ENCODE data around the gene CDH4. TPM values are rescaled to one million over a fixed set of nuclear protein-coding genes. Genes with fewer than 3 reads are reported as not detected.

The CDH4 gene
- total RNA-seq, 3 donors from 2014 or later (not counting 1 experiment from before 2014, with no cell fraction given): 0.18 TPM; not detected in 2

GRCh38 chr20:61926796-61927192, 674.7 kb downstream of the CDH4 start:
- Mint-ChIP-seq H3K27me3 (ENCODE audit: low read depth in 2 of 2) (peaks cover 0 to 3% of the 10 kb centered on the region in 2 donors), H3K4me3 (no peak overlapping the region)
- WGBS (ENCODE audit: insufficient coverage): 95% methylated on average over 23 of the region's 23 CpGs

GRCh38 chr20:61927193-61927825, 675.2 kb downstream of the CDH4 start:
- Mint-ChIP-seq H3K4me3 (no peak overlapping the region), H3K27me3 (ENCODE audit: low read depth in 2 of 2) (peaks cover 0 to 3% of the 10 kb centered on the region in 2 donors), H3K9me3 (no peaks in the 10 kb centered on the region), H3K36me3 (no peaks in the 10 kb centered on the region), H3K4me1 (no peaks in the 10 kb centered on the region), H3K27ac (no peak overlapping the region)
- DNase-seq (no peak), ATAC-seq (no peak)
- intact Hi-C loops (cut with micrococcal nuclease): no loop called here
- Histone ChIP-seq H3K27me3 (ENCODE audit: control insufficient read depth, insufficient read depth, low read length) (no peaks in the 10 kb centered on the region), H3K9me3 (ENCODE audit: control insufficient read depth, insufficient read depth, low read length) (no peaks in the 10 kb centered on the region), H3K36me3 (ENCODE audit: control insufficient read depth, insufficient read depth, low read length) (no peaks in the 10 kb centered on the region), H3K4me1 (ENCODE audit: control insufficient read depth, insufficient read depth, low read length) (no peaks in the 10 kb centered on the region), H3K4me3 (ENCODE audit: low read length) (no peak overlapping the region), H3K27ac (ENCODE audit: low read length) (no peak overlapping the region)
- WGBS (ENCODE audit: insufficient coverage): 94% methylated on average over 21 of the region's 21 CpGs
- no peak for TF ChIP-seq CTCF (IDR thresholded peaks at IDR 0.05)

More at GRCh38 chr20:61926796-61927192, 674.7 kb downstream of the CDH4 start:
- DNase-seq (no peak), ATAC-seq (no peak)
- no peak overlapping the region for H3K27ac ChIP-seq (ENCODE audit: low read length)
- Mint-ChIP-seq H3K27ac (no peak overlapping the region), H3K4me1 (no peaks in the 10 kb centered on the region), H3K36me3 (no peaks in the 10 kb centered on the region), H3K9me3 (no peaks in the 10 kb centered on the region)
- no peaks in the 10 kb centered on the region for H3K27me3 ChIP-seq (ENCODE audit: control insufficient read depth, insufficient read depth, low read length)
- H3K9me3 ChIP-seq (ENCODE audit: control insufficient read depth, insufficient read depth, low read length): no peaks in the 10 kb centered on the region
- no peaks in the 10 kb centered on the region for H3K36me3 ChIP-seq (ENCODE audit: control insufficient read depth, insufficient read depth, low read length)
- no peaks in the 10 kb centered on the region for H3K4me1 ChIP-seq (ENCODE audit: control insufficient read depth, insufficient read depth, low read length)
- no peak for TF ChIP-seq CTCF (IDR thresholded peaks at IDR 0.05)
- intact Hi-C loops (cut with micrococcal nuclease): no loop called here
- no peak overlapping the region for H3K4me3 ChIP-seq (ENCODE audit: low read length)

- Histone ChIP-seq H3K27ac (ENCODE audit: low read length) (no peak overlapping the region), H3K4me3 (ENCODE audit: low read length) (no peak overlapping the region), H3K36me3 (ENCODE audit: control insufficient read depth, insufficient read depth, low read length) (no peaks in the 10 kb centered on the region), H3K4me1 (ENCODE audit: control insufficient read depth, insufficient read depth, low read length) (no peaks in the 10 kb centered on the region), H3K27me3 (ENCODE audit: control insufficient read depth, insufficient read depth, low read length) (no peaks in the 10 kb centered on the region), H3K9me3 (ENCODE audit: control insufficient read depth, insufficient read depth, low read length) (no peaks in the 10 kb centered on the region)
- intact Hi-C loops (cut with micrococcal nuclease): no loop called here
- Mint-ChIP-seq H3K4me1 (no peaks in the 10 kb centered on the region), H3K4me3 (no peak overlapping the region), H3K27me3 (ENCODE audit: low read depth in 2 of 2) (peaks cover 0 to 3% of the 10 kb centered on the region in 2 donors), H3K36me3 (no peaks in the 10 kb centered on the region), H3K27ac (no peak overlapping the region), H3K9me3 (no peaks in the 10 kb centered on the region)
- WGBS (ENCODE audit: insufficient coverage): 94% methylated on average over 43 of the region's 43 CpGs
- DNase-seq (no peak), ATAC-seq (no peak)
- TF ChIP-seq CTCF (IDR thresholded peaks at IDR 0.05): no peak
Observed at GRCh38 chr20:61927826-61928541, 675.9 kb downstream of the CDH4 start.
